DOHH2 (cell line): ENCODE results near the gene P2RX3.

Source experiments
- H3F3A ChIP-seq: fragments of 200-600 bp; sonication (generic), shearing (Covaris generic); 2 replicates; pipeline ENCODE4 v1.6.0; 2016; ENCODE audit warnings: antibody characterized with exemption, mild to moderate bottlenecking; ENCODE audit not compliant: control insufficient read depth, insufficient read depth
- H3K27ac ChIP-seq: fragments of 200-600 bp; sonication (generic); 2 replicates; pipeline ENCODE4 v1.5.1; 2014; ENCODE audit warnings: low read depth, mild to moderate bottlenecking, low read length, moderate library complexity
- H3K27me3 ChIP-seq: fragments of 200-600 bp; sonication (generic); 2 replicates; pipeline ENCODE4 v1.6.1; 2014; ENCODE audit warnings: mild to moderate bottlenecking, low read length, mixed read lengths; ENCODE audit not compliant: control insufficient read depth
- H3K36me3 ChIP-seq: fragments of 200-600 bp; sonication (generic); 2 replicates; pipeline ENCODE4 v1.6.1; 2014; ENCODE audit warnings: mild to moderate bottlenecking, low read length, moderate library complexity, mixed read lengths; ENCODE audit not compliant: control insufficient read depth
- H3K4me1 ChIP-seq: fragments of 200-600 bp; sonication (generic); 2 replicates; pipeline ENCODE4 v1.6.1; 2014; ENCODE audit warnings: mild to moderate bottlenecking, low read length, mixed read lengths; ENCODE audit not compliant: control insufficient read depth
- H3K4me2 ChIP-seq: fragments of 200-600 bp; sonication (generic); 2 replicates; pipeline ENCODE4 v1.6.0; 2014; ENCODE audit warnings: mild to moderate bottlenecking, low read length, moderate library complexity
- H3K4me3 ChIP-seq: fragments of 200-600 bp; sonication (generic); 2 replicates; pipeline ENCODE4 v1.5.1; 2014; ENCODE audit warnings: mild to moderate bottlenecking, low read length, mixed read lengths
- H3K79me2 ChIP-seq: fragments of 200-600 bp; sonication (generic); 2 replicates; pipeline ENCODE4 v1.6.1; 2014; ENCODE audit warnings: mild to moderate bottlenecking, low read length, mixed read lengths; ENCODE audit not compliant: control insufficient read depth
- H3K9me2 ChIP-seq: fragments of 200-600 bp; sonication (generic); replicated peaks from 2 replicates; pipeline ENCODE4 v1.6.1; 2014; ENCODE audit warnings: mild to moderate bottlenecking, low read length, mixed read lengths; ENCODE audit not compliant: control insufficient read depth
- H3K9me3 ChIP-seq: fragments of 200-600 bp; sonication (generic); 2 replicates; pipeline ENCODE4 v1.6.1; 2014; ENCODE audit warnings: antibody characterized with exemption, low read length, mixed read lengths; ENCODE audit not compliant: control insufficient read depth, insufficient read depth
- H4K20me1 ChIP-seq: fragments of 200-600 bp; sonication (generic); 2 replicates; pipeline ENCODE4 v1.6.0; 2014; ENCODE audit warnings: low read depth, mild to moderate bottlenecking, antibody characterized with exemption, low read length, moderate library complexity; ENCODE audit not compliant: control insufficient read depth, insufficient read depth
- EZH2phosphoT487 ChIP-seq: fragments of 200-600 bp; sonication (generic); IDR thresholded peaks from 2 replicates; pipeline ENCODE4 v1.6.1; 2017; ENCODE audit warnings: borderline replicate concordance, mild to moderate bottlenecking, antibody characterized with exemption, low read length, moderate library complexity, mixed read lengths
- TF ChIP-seq, protein P1 (sequence below): fragments of 200-600 bp; sonication (generic); IDR thresholded peaks from one replicate; pipeline ENCODE4 v1.5.1; 2014; ENCODE audit warnings: antibody characterized with exemption, mild to moderate bottlenecking, low read depth, low read length; ENCODE audit not compliant: poor library complexity, severe bottlenecking

Gene P2RX3

DNA sequence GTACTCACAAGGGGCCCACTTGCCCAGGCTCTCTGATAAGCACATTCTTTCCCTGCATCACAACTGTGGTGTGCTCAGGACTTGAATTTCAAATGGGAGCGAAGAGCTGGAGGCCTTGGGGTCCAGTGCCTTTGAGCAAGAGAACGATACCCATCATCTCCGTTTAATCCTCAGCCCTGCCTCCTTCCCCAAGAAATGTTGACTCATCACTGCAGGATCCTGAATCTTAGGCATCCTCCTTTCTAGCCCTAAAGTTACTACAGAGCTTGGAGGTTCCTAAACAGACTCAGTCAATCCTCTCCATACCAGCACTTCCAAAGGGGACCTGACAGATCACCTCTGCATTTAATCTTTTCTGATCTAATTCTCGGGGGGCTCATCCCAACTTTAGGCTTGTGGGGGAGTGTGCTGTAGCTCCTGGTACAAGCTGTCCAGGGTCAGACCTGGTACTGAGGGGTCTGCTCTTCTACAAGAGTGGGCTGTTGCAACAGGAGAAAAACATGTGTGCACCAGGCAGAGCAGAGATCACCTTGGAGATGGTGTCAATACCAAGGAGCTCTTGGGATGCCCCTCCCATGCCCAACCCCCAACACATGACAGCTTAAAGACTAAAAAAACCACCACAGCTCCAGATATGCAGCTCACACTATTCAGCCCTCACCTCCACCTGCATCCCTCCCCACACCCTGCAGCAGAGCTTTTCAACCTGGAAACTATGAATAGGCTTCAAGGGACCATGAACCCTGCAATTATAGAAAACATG lies 56.2 kb downstream of the P2RX3 start:
- Histone ChIP-seq H3K36me3 (no peaks in the 10 kb centered on the region), H3K79me2 (no peaks in the 10 kb centered on the region), H4K20me1 (no peaks in the 10 kb centered on the region), H3K4me3 (no peak overlapping the region), H3F3A (no peaks in the 10 kb centered on the region), H3K27ac (no peak overlapping the region), H3K9me3 (no peaks in the 10 kb centered on the region), H3K9me2 (no peaks in the 10 kb centered on the region), H3K4me2 (no peak overlapping the region), H3K27me3 (peaks cover 9% of the 10 kb centered on the region; the same call in 1 of the 2 replicates), H3K4me1 (no peaks in the 10 kb centered on the region)
- TF ChIP-seq, protein P1, sequence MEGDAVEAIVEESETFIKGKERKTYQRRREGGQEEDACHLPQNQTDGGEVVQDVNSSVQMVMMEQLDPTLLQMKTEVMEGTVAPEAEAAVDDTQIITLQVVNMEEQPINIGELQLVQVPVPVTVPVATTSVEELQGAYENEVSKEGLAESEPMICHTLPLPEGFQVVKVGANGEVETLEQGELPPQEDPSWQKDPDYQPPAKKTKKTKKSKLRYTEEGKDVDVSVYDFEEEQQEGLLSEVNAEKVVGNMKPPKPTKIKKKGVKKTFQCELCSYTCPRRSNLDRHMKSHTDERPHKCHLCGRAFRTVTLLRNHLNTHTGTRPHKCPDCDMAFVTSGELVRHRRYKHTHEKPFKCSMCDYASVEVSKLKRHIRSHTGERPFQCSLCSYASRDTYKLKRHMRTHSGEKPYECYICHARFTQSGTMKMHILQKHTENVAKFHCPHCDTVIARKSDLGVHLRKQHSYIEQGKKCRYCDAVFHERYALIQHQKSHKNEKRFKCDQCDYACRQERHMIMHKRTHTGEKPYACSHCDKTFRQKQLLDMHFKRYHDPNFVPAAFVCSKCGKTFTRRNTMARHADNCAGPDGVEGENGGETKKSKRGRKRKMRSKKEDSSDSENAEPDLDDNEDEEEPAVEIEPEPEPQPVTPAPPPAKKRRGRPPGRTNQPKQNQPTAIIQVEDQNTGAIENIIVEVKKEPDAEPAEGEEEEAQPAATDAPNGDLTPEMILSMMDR: no peak
- TF ChIP-seq EZH2phosphoT487: no peak

DNA sequence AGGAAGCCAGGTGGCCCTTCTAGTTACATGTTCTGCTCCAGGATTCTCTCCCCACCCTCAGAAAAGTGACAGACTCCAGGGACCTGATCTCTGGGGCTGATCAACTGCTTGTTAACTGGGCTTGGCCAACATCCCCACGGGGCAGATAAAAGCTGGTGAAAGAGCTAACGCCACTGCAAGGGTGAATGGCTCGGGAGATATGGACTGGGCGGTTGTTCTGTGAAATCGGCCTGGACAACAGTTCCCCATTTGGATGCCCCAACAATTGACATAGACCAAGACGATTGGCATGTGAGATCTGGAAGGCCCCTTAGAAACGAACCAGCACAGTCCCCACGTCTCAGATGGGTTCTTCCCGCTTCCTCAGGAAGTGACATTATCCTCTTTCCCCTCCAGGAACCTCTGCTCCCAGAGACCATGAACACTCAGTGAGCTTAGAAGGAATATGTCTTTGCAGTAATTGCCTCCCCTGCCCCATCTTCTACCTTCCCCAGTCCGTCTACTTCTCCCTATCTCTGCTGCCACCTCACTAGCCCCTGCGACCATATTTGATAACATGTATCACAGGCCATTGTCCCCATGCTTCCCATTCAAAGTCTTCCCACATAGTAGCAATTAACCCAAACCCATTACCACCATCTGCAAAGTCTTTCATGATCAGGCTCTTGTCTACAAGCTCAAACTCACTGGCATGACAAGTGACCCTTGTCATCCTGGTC lies 57.9 kb downstream of the P2RX3 start:
- Histone ChIP-seq H3K4me1 (no peaks in the 10 kb centered on the region), H3F3A (no peaks in the 10 kb centered on the region), H3K9me3 (no peaks in the 10 kb centered on the region), H4K20me1 (no peaks in the 10 kb centered on the region), H3K27ac (no peak overlapping the region), H3K4me2 (no peak overlapping the region), H3K9me2 (no peaks in the 10 kb centered on the region), H3K27me3 (0 out of 2 replicates have a peak, but pooled peaks cover under 1% of the 10 kb centered on the region), H3K79me2 (no peaks in the 10 kb centered on the region), H3K36me3 (no peaks in the 10 kb centered on the region), H3K4me3 (no peak overlapping the region)
- TF ChIP-seq EZH2phosphoT487: no peak
- TF ChIP-seq, protein P1: no peak

DNA sequence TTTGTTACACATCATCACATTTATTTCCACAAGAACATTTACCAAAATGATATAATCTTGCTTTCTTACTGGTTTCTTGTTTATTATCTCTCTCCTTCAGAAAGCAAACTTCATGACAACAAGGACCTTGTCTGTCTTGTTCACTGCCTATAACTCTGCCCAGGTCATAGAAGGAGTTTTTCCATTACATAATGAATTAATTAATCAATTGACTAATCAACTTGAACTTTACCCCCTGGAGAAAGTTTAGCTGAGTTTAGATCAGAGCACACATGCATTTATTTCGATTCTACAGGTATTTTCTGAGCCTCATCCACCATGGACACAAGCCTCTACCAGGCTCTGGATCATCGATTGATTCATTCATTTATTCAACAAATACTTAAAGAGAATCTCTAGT lies 58.6 kb downstream of the P2RX3 start:
- no peak for TF ChIP-seq EZH2phosphoT487
- TF ChIP-seq, protein P1: no peak
- Histone ChIP-seq H3K27me3 (no peaks in the 10 kb centered on the region), H3K79me2 (no peaks in the 10 kb centered on the region), H4K20me1 (0 out of 2 replicates have a peak, but pooled peaks cover 3% of the 10 kb centered on the region), H3K9me2 (no peaks in the 10 kb centered on the region), H3K4me3 (no peak overlapping the region), H3K9me3 (no peaks in the 10 kb centered on the region), H3K4me2 (no peak overlapping the region), H3F3A (no peaks in the 10 kb centered on the region), H3K4me1 (no peaks in the 10 kb centered on the region), H3K36me3 (no peaks in the 10 kb centered on the region), H3K27ac (no peak overlapping the region)
